Measurements from ENCODE around the gene DOCK3. TPM values are rescaled to one million over a fixed set of nuclear protein-coding genes. Genes with fewer than 3 reads are reported as not detected.
"Not testable (repeated sequence)": the region's sequence is repeated elsewhere in the genome, so short reads cannot be mapped to it uniquely, and the experiment has no call there.

The DOCK3 gene
- total and polyA plus RNA-seq, 2 donors (not counting 3 experiments of a cell fraction or from before 2014, with no cell fraction given) = 0.08 to 0.13 TPM

- no peak for TF ChIP-seq POLR2A (IDR thresholded peaks at IDR 0.05; ENCODE audit: low read depth, low read length)
- TF ChIP-seq EZH2 (IDR thresholded peaks at IDR 0.05; ENCODE audit: borderline replicate concordance, low read depth, low read length, severe bottlenecking) = no peak
- no peak for TF ChIP-seq POLR2AphosphoS5 (IDR thresholded peaks at IDR 0.05; ENCODE audit: insufficient read depth, low read depth, low read length)
- no peak for TF ChIP-seq GATA2 (IDR thresholded peaks at IDR 0.05; ENCODE audit: insufficient read depth, insufficient read length, low read depth, low read length)
- TF ChIP-seq MYC (IDR thresholded peaks at IDR 0.05; ENCODE audit: low read depth, low read length) = no peak
- TF ChIP-seq JUN (IDR thresholded peaks at IDR 0.05; ENCODE audit: borderline replicate concordance, insufficient read depth, insufficient read length, low read depth) = no peak
- no peak for TF ChIP-seq MAX (IDR thresholded peaks at IDR 0.05; ENCODE audit: insufficient read depth, insufficient read length)
- TF ChIP-seq CTCF (IDR thresholded peaks at IDR 0.05; ENCODE audit: extremely low read depth in 1 of 2, insufficient read depth in 1 of 2, low read depth in 1 of 2, low read length in 2 of 2) = no peak
- TF ChIP-seq FOS (IDR thresholded peaks at IDR 0.05; ENCODE audit: borderline replicate concordance, insufficient read depth, low read length) = no peak
- dilution Hi-C loops (cut with MboI; ENCODE audit: extremely low pct_ligation_motif_present, low sequenced_read_pairs) (no loop called here), intact Hi-C loops (cut with micrococcal nuclease) (no loop called here)
- no peak overlapping the region for H2AFZ ChIP-seq (ENCODE audit: low read depth, low read length)
- H3K4me2 ChIP-seq (ENCODE audit: insufficient read depth, low read length) = no peak overlapping the region
- ChIA-PET CTCF (no interaction called here), POLR2A (no interaction called here)
- H3K9me3 ChIP-seq (replicated peaks; ENCODE audit: control insufficient read depth, insufficient read depth, low read length) = no peaks in the 10 kb centered on the region
- FAIRE-seq (no peak), DNase-seq (ENCODE audit: low read depth, low spot score) (no peak)
- H3K9ac ChIP-seq (replicated peaks; ENCODE audit: extremely low read depth, insufficient read depth, low read length) = no peak overlapping the region
- H3K4me3 ChIP-seq (replicated peaks in 1 of 3; ENCODE audit: insufficient read depth in 1 of 3, low read depth in 1 of 3, low read length in 3 of 3) = no peak overlapping the region
- no peaks in the 10 kb centered on the region for H3K36me3 ChIP-seq (ENCODE audit: control insufficient read depth in 2 of 2, extremely low read depth in 1 of 2, insufficient read depth in 2 of 2, low read length in 2 of 2)
- no peaks in the 10 kb centered on the region for H4K20me1 ChIP-seq (replicated peaks; ENCODE audit: control insufficient read depth, extremely low read depth, insufficient read depth, low read length)
- no peaks in the 10 kb centered on the region for H3K27me3 ChIP-seq (ENCODE audit: control insufficient read depth in 2 of 2, insufficient read depth in 2 of 2, low read length in 2 of 2)
- no peaks in the 10 kb centered on the region for H3K4me1 ChIP-seq (ENCODE audit: control insufficient read depth, extremely low read depth, insufficient read depth, low read length)
- no peaks in the 10 kb centered on the region for H3K79me2 ChIP-seq (ENCODE audit: control insufficient read depth, insufficient read depth, low read length)
- no peaks in the 10 kb centered on the region for H3K9me1 ChIP-seq (replicated peaks; ENCODE audit: control insufficient read depth, extremely low read depth, insufficient read depth, low read length)
- no peak overlapping the region for H3K27ac ChIP-seq (ENCODE audit: insufficient read depth, low read depth, low read length)
- no TSS peak for BruUV-seq (replicated peaks)
Measured at GRCh38 chr3:50890688-50891344, 216.1 kb downstream of the DOCK3 start.

GRCh38 chr3:50901097-50901496 is 226.4 kb downstream of the DOCK3 start:
- CTCF ChIA-PET; intact Hi-C loops (cut with micrococcal nuclease); FAIRE-seq; H3K27me3 ChIP-seq (ENCODE audit: control insufficient read depth in 2 of 2, insufficient read depth in 2 of 2, low read length in 2 of 2); DNase-seq (ENCODE audit: low read depth, low spot score); BruUV-seq (replicated peaks); H3K9me3 ChIP-seq (replicated peaks; ENCODE audit: control insufficient read depth, insufficient read depth, low read length); H3K4me2 ChIP-seq (ENCODE audit: insufficient read depth, low read length); dilution Hi-C loops (cut with MboI; ENCODE audit: extremely low pct_ligation_motif_present, low sequenced_read_pairs); H4K20me1 ChIP-seq (replicated peaks; ENCODE audit: control insufficient read depth, extremely low read depth, insufficient read depth, low read length); H3K4me3 ChIP-seq (replicated peaks in 1 of 3; ENCODE audit: insufficient read depth in 1 of 3, low read depth in 1 of 3, low read length in 3 of 3); H3K9me1 ChIP-seq (replicated peaks; ENCODE audit: control insufficient read depth, extremely low read depth, insufficient read depth, low read length); H3K36me3 ChIP-seq (ENCODE audit: control insufficient read depth in 2 of 2, extremely low read depth in 1 of 2, insufficient read depth in 2 of 2, low read length in 2 of 2); H3K79me2 ChIP-seq (ENCODE audit: control insufficient read depth, insufficient read depth, low read length); H3K9ac ChIP-seq (replicated peaks; ENCODE audit: extremely low read depth, insufficient read depth, low read length); POLR2A ChIA-PET; H2AFZ ChIP-seq (ENCODE audit: low read depth, low read length); H3K27ac ChIP-seq (ENCODE audit: insufficient read depth, low read depth, low read length); H3K4me1 ChIP-seq (ENCODE audit: control insufficient read depth, extremely low read depth, insufficient read depth, low read length): not testable (repeated sequence)

Data from endothelial cell of umbilical vein (primary cell).